Esophagus squamous epithelium (tissue), 4 donors: ENCODE measurements around the gene THNSL1.

ENCODE experiments used
- POLR2A ChIP-seq, 4 donors: fragments of 450-650 bp; IDR thresholded peaks; one replicate each; pipeline ENCODE4 v1.6.1; 2017; ENCODE audit warnings: antibody characterized with exemption in 4 of 4, mild to moderate bottlenecking in 4 of 4, moderate library complexity in 3 of 4
- TF ChIP-seq, protein P1 (sequence below), 6 experiments: fragments of 450-650 bp in 4 of 6; fragments of 200-600 bp in 2 of 6; sonication (generic) in 2 of 6; IDR thresholded peaks; one replicate each; pipeline ENCODE4 v1.5.1; 2016 to 2019; ENCODE audit warnings: antibody characterized with exemption in 6 of 6, mild to moderate bottlenecking in 4 of 6, moderate library complexity in 4 of 6

DNA sequence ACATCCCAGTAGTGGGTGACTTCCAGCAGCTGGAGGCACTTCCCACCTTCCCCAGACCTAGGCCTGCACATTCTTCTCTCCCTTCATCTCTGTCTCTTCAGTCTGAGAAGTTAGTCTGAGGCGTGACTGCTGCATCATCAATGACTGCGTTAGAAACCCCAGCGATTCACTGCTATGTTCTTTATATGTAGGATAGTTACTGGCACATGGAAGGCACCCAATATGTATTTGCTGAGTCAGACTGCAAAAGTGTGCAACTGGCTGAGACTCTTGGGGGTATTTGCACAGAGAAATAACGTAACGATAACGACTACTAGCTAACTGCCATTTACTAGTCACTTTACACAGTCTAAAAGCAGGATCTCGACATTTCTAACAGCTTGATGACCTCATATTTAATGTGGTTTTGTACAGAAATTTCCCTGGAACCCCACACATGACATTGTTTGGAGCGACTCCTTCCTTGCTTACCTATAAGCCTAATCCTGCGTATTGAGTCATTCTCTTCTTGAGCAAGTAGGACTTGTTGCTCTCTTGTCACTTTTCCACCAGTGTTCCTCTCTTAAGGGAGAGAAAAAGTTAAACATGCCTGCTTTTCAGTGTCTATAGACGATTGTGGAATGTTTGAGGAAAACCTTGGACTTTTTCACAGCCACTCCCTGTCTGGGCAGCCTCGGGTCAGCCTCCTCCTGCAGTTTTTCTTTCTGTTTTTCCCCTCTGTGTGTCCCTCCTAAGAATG, 45.5 kb downstream of the THNSL1 start:
- TF ChIP-seq, protein P1, sequence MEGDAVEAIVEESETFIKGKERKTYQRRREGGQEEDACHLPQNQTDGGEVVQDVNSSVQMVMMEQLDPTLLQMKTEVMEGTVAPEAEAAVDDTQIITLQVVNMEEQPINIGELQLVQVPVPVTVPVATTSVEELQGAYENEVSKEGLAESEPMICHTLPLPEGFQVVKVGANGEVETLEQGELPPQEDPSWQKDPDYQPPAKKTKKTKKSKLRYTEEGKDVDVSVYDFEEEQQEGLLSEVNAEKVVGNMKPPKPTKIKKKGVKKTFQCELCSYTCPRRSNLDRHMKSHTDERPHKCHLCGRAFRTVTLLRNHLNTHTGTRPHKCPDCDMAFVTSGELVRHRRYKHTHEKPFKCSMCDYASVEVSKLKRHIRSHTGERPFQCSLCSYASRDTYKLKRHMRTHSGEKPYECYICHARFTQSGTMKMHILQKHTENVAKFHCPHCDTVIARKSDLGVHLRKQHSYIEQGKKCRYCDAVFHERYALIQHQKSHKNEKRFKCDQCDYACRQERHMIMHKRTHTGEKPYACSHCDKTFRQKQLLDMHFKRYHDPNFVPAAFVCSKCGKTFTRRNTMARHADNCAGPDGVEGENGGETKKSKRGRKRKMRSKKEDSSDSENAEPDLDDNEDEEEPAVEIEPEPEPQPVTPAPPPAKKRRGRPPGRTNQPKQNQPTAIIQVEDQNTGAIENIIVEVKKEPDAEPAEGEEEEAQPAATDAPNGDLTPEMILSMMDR (IDR thresholded peaks at IDR 0.05): no peak
- TF ChIP-seq POLR2A (IDR thresholded peaks at IDR 0.05): no peak
